Measurements from ENCODE around the gene SLC6A6. TPM values are rescaled to one million over a fixed set of nuclear protein-coding genes. Genes with fewer than 3 reads are reported as not detected.

The SLC6A6 gene
- total and polyA plus RNA-seq, 8 donors: 3.0 to 36.7 (median 19.7) TPM

GRCh38 chr3:14398797-14399106, 3.7 kb upstream of the SLC6A6 start:
- Histone ChIP-seq H3K4me3 (no peak overlapping the region), H3K9me3 (no peaks in the 10 kb centered on the region), H3K27ac (no peak overlapping the region), H3K27me3 (no peaks in the 10 kb centered on the region), H3K4me1 (peaks cover 16 to 42% (median 24%) of the 10 kb centered on the region in 4 donors), H3K36me3 (no peaks in the 10 kb centered on the region)
- intact Hi-C loops (cut with DNase I; ENCODE audit: low total_unique reads): no loop called here
- no peak for DNase-seq
- 71 to 91% (median 81%) methylated on average over 2 of the region's 2 CpGs for WGBS, 5 donors
- TF ChIP-seq POLR2AphosphoS5 (IDR thresholded peaks at IDR 0.05) (no peak), CTCF (IDR thresholded peaks at IDR 0.05) (no peak), POLR2A (IDR thresholded peaks at IDR 0.05) (no peak), EP300 (IDR thresholded peaks at IDR 0.05) (no peak)

- Histone ChIP-seq H3K4me1 (peaks cover 41 to 69% (median 51%) of the 10 kb centered on the region in 4 donors), H3K36me3 (peaks cover 0 to 3% (median 0%) of the 10 kb centered on the region in 4 donors), H3K27ac (peak overlapping the region; percentile 71 to 94 (median 92)), H3K4me3 (peak overlapping the region; percentile 61 to 87 (median 82)), H3K9me3 (no peaks in the 10 kb centered on the region), H3K27me3 (no peaks in the 10 kb centered on the region)
- 43 to 58% (median 50%) methylated on average over 22 of the region's 22 CpGs for WGBS, 5 donors
- DNase-seq: no peak
- TF ChIP-seq EP300 (IDR thresholded peaks at IDR 0.05): no peak
- TF ChIP-seq CTCF (IDR thresholded peaks at IDR 0.05): peak in 1 of 7 experiments; percentile 57
- intact Hi-C loops (cut with DNase I; ENCODE audit: low total_unique reads): loop anchor here (10.0 kb wide), 1 partner anchor 53 kb away; no protein-coding TSS in a partner anchor
Measured at GRCh38 chr3:14401692-14402303, 608 bp upstream of the SLC6A6 start.

- TF ChIP-seq CTCF (IDR thresholded peaks at IDR 0.05) (no peak), POLR2A (IDR thresholded peaks at IDR 0.05) (peak in 1 of 4 donors; percentile 7), POLR2AphosphoS5 (IDR thresholded peaks at IDR 0.05) (no peak), EP300 (IDR thresholded peaks at IDR 0.05) (no peak)
- intact Hi-C loops (cut with DNase I; ENCODE audit: low total_unique reads): loop anchor here (10.0 kb wide), 1 partner anchor 51 kb away; no protein-coding TSS in a partner anchor
- Histone ChIP-seq H3K9me3 (no peaks in the 10 kb centered on the region), H3K4me3 (peak overlapping the region; percentile 61 to 87 (median 82)), H3K36me3 (peaks cover 0 to 6% (median 4%) of the 10 kb centered on the region in 4 donors), H3K27me3 (no peaks in the 10 kb centered on the region), H3K27ac (peak overlapping the region; percentile 91 to 95 (median 93)), H3K4me1 (peaks cover 37 to 57% (median 43%) of the 10 kb centered on the region in 4 donors)
- WGBS, 5 donors: 7 to 10% (median 8%) methylated on average over 10 to 12 of the region's 12 CpGs
- peak; percentile 58 to 67 for DNase-seq
Measured at GRCh38 chr3:14403619-14404155, 1.3 kb downstream of the SLC6A6 start.

- Histone ChIP-seq H3K27me3 (no peaks in the 10 kb centered on the region), H3K27ac (peak overlapping the region; percentile 76 to 94 (median 92)), H3K36me3 (peaks cover 0 to 6% (median 4%) of the 10 kb centered on the region in 4 donors), H3K4me3 (peak overlapping the region; percentile 61 to 87 (median 82)), H3K9me3 (no peaks in the 10 kb centered on the region), H3K4me1 (peaks cover 37 to 62% (median 44%) of the 10 kb centered on the region in 4 donors)
- TF ChIP-seq CTCF (IDR thresholded peaks at IDR 0.05): no peak
- TF ChIP-seq POLR2AphosphoS5 (IDR thresholded peaks at IDR 0.05): no peak
- no peak for TF ChIP-seq POLR2A (IDR thresholded peaks at IDR 0.05)
- 10 to 28% (median 22%) methylated on average over 3 of the region's 3 CpGs for WGBS, 5 donors
- intact Hi-C loops (cut with DNase I; ENCODE audit: low total_unique reads): loop anchor here (10.0 kb wide), 1 partner anchor 51 kb away; no protein-coding TSS in a partner anchor
- peak in 1 of 2 donors; percentile 62 for DNase-seq
Measured at GRCh38 chr3:14404186-14404585, 1.8 kb downstream of the SLC6A6 start.

All from stomach (tissue), 9 donors.